Mesenchymal stem cell (in vitro differentiated cells and primary cell): ENCODE results near the gene CT47A7. TPM values are rescaled to one million over a fixed set of nuclear protein-coding genes. Genes with fewer than 3 reads are reported as not detected.
"Not testable (repeated sequence)": the region's sequence is repeated elsewhere in the genome, so short reads cannot be mapped to it uniquely, and the experiment has no call there.

ENCODE experiments used
- DNase-seq: peaks from one replicate; pipeline ENCODE4 v3.0.0-alpha.2; 2013
- H2AFZ ChIP-seq: one replicate; pipeline ENCODE4 v1.6.1; 2013; ENCODE audit warnings: low read depth, mild to moderate bottlenecking, control low read depth, inconsistent platforms, low read length, moderate library complexity
- H2AK5ac ChIP-seq: 2 replicates; pipeline ENCODE4 v1.6.1; 2013; ENCODE audit warnings: low read length, moderate library complexity, mild to moderate bottlenecking, inconsistent platforms; ENCODE audit not compliant: severe bottlenecking
- H2BK120ac ChIP-seq: one replicate; pipeline ENCODE4 v1.6.1; 2013; ENCODE audit warnings: low read depth, mild to moderate bottlenecking, inconsistent platforms, low read length, moderate library complexity
- H2BK12ac ChIP-seq, 2 experiments: one replicate each; pipeline ENCODE4 v1.6.1; 2013; ENCODE audit warnings: inconsistent platforms in 2 of 2, low read length in 2 of 2, mild to moderate bottlenecking in 2 of 2, moderate library complexity in 2 of 2, control low read depth in 1 of 2
- H2BK15ac ChIP-seq: one replicate; pipeline ENCODE4 v1.6.1; 2013; ENCODE audit warnings: mild to moderate bottlenecking, low read depth, inconsistent platforms; ENCODE audit not compliant: poor library complexity, severe bottlenecking
- H2BK5ac ChIP-seq: 2 replicates; pipeline ENCODE4 v1.6.1; 2013; ENCODE audit warnings: low read depth, mild to moderate bottlenecking, low read length, control low read depth, inconsistent platforms; ENCODE audit not compliant: poor library complexity, severe bottlenecking
- H3K14ac ChIP-seq, 2 experiments: one replicate each; pipeline ENCODE4 v1.6.1; 2013; ENCODE audit warnings: inconsistent platforms in 2 of 2, low read length in 2 of 2, control low read depth in 1 of 2, mild to moderate bottlenecking in 1 of 2, moderate library complexity in 1 of 2
- H3K18ac ChIP-seq, 2 experiments: one replicate each; pipeline ENCODE4 v1.6.1; 2013; ENCODE audit warnings: inconsistent platforms in 2 of 2, low read length in 2 of 2, control low read depth in 1 of 2, low read depth in 1 of 2, mild to moderate bottlenecking in 1 of 2
- H3K23ac ChIP-seq, 2 experiments: one replicate each; pipeline ENCODE4 v1.6.1; 2013; ENCODE audit warnings: inconsistent platforms in 2 of 2, low read length in 2 of 2, mild to moderate bottlenecking in 2 of 2, moderate library complexity in 2 of 2, control low read depth in 1 of 2
- H3K27ac ChIP-seq: 2 replicates; pipeline ENCODE4 v1.5.1; 2013; ENCODE audit warnings: mild to moderate bottlenecking, moderate library complexity, low read length, control low read depth, inconsistent platforms; ENCODE audit not compliant: poor library complexity, severe bottlenecking
- H3K27me3 ChIP-seq, 2 experiments: 2 replicates each; pipeline versions ENCODE4 v1.6.1 to v1.7.0; 2013; ENCODE audit warnings: low read length in 2 of 2, mild to moderate bottlenecking in 2 of 2, moderate library complexity in 2 of 2, control low read depth in 1 of 2, inconsistent platforms in 1 of 2; ENCODE audit not compliant: control insufficient read depth in 1 of 2, insufficient read depth in 1 of 2
- H3K36me3 ChIP-seq, 2 experiments: 2 replicates each; pipeline versions ENCODE4 v1.6.1 to v1.7.0; 2013; ENCODE audit warnings: low read length in 2 of 2, control low read depth in 1 of 2, inconsistent platforms in 1 of 2, low read depth in 1 of 2, mild to moderate bottlenecking in 1 of 2; ENCODE audit not compliant: insufficient read depth in 2 of 2, control insufficient read depth in 1 of 2
- H3K4ac ChIP-seq, 2 experiments: one replicate each; pipeline ENCODE4 v1.6.1; 2013; ENCODE audit warnings: inconsistent platforms in 2 of 2, low read length in 2 of 2, mild to moderate bottlenecking in 2 of 2, moderate library complexity in 2 of 2, control low read depth in 1 of 2, low read depth in 1 of 2
- H3K4me1 ChIP-seq: 2 replicates; pipeline ENCODE4 v1.6.1; 2013; ENCODE audit warnings: low read depth, low read length, control low read depth; ENCODE audit not compliant: control insufficient read depth, insufficient read depth
- H3K4me2 ChIP-seq: 2 replicates; pipeline ENCODE4 v1.6.1; 2013; ENCODE audit warnings: low read length, mild to moderate bottlenecking, inconsistent platforms; ENCODE audit not compliant: poor library complexity, severe bottlenecking
- H3K4me3 ChIP-seq, 2 experiments: 2 replicates each; pipeline versions ENCODE4 v1.5.1 to v1.7.0; 2013; ENCODE audit warnings: low read length in 2 of 2, mild to moderate bottlenecking in 2 of 2, control low read depth in 1 of 2, low read depth in 1 of 2; ENCODE audit not compliant: insufficient read depth in 1 of 2
- H3K79me1 ChIP-seq: replicated peaks from 2 replicates; pipeline ENCODE4 v1.6.1; 2013; ENCODE audit warnings: mild to moderate bottlenecking, control low read depth, low read length, inconsistent platforms; ENCODE audit not compliant: poor library complexity, severe bottlenecking
- H3K9ac ChIP-seq: 2 replicates; pipeline ENCODE4 v1.7.0; 2013; ENCODE audit warnings: mild to moderate bottlenecking, low read length, moderate library complexity
- H3K9me3 ChIP-seq: 2 replicates; pipeline ENCODE4 v1.7.0; 2013; ENCODE audit warnings: mild to moderate bottlenecking, low read length; ENCODE audit not compliant: control insufficient read depth
- H4K8ac ChIP-seq: one replicate; pipeline ENCODE4 v1.6.1; 2013; ENCODE audit warnings: inconsistent platforms, mild to moderate bottlenecking, low read length, moderate library complexity
- H4K91ac ChIP-seq: one replicate; pipeline ENCODE4 v1.6.1; 2013; ENCODE audit warnings: mild to moderate bottlenecking, low read length, inconsistent platforms
- WGBS: methylation state at CpG from one replicate; pipeline ENCODE4 v1.1.7; 2013; ENCODE audit warnings: mixed read lengths; 5-methylcytosine and 5-hydroxymethylcytosine counted together
- polyA plus RNA-seq, 2 experiments: library from polyadenylated mRNA; stranded (reverse); fragments of 200-250 nt; gene quantifications; one replicate each; pipeline ENCODE4 v1.2.3, GENCODE V29; 2013

CT47A7 gene
- polyA plus RNA-seq (2013, experiment 1 of 2): not detected
- polyA plus RNA-seq (2013, experiment 2 of 2): not detected

GRCh38 chrX:120956500-120956899 lies at the start of gene CT47A7:
Gene CT47A7 (minus strand): TSS chrX:120956600. CDS start chrX:120956345, 255 bp downstream.
- not testable (repeated sequence) for H3K27ac ChIP-seq, H2AK5ac ChIP-seq, H4K91ac ChIP-seq, H3K4ac ChIP-seq, H2BK12ac ChIP-seq, H3K18ac ChIP-seq, H3K9ac ChIP-seq, H3K14ac ChIP-seq, H3K4me3 ChIP-seq, H3K4me1 ChIP-seq, H3K9me3 ChIP-seq, H3K79me1 ChIP-seq, DNase-seq, H4K8ac ChIP-seq, H3K27me3 ChIP-seq, H3K4me2 ChIP-seq, H2BK15ac ChIP-seq, H2BK5ac ChIP-seq, H2BK120ac ChIP-seq, H2AFZ ChIP-seq, H3K23ac ChIP-seq, H3K36me3 ChIP-seq
- WGBS: no CpG with 5 or more reads among the region's 7 CpGs

GRCh38 chrX:121000589-121000988 lies 44.2 kb upstream of the CT47A7 start:
- Histone ChIP-seq H3K4ac (no peak overlapping the region), H3K18ac (no peak overlapping the region), H3K27ac (no peak overlapping the region), H3K36me3 (no peaks in the 10 kb centered on the region), H2BK5ac (no peak overlapping the region), H2BK15ac (no peak overlapping the region), H3K79me1 (no peaks in the 10 kb centered on the region), H3K4me1 (no peaks in the 10 kb centered on the region), H2AFZ (no peak overlapping the region), H4K8ac (no peak overlapping the region), H3K9ac (no peak overlapping the region), H2BK12ac (no peak overlapping the region), H3K27me3 (no peaks in the 10 kb centered on the region), H3K9me3 (no peaks in the 10 kb centered on the region), H4K91ac (no peak overlapping the region), H3K23ac (no peak overlapping the region), H3K4me3 (no peak overlapping the region), H3K4me2 (no peak overlapping the region), H3K14ac (no peak overlapping the region), H2AK5ac (no peak overlapping the region), H2BK120ac (no peak overlapping the region)
- WGBS: 73% methylated on average over 4 of the region's 4 CpGs
- DNase-seq: no peak

GRCh38 chrX:120999413-120999812 lies 43.0 kb upstream of the CT47A7 start:
- no peak overlapping the region for H2BK120ac ChIP-seq
- H3K23ac ChIP-seq: no peak overlapping the region
- no peak overlapping the region for H3K4me3 ChIP-seq
- H3K4ac ChIP-seq: no peak overlapping the region
- H3K79me1 ChIP-seq: no peaks in the 10 kb centered on the region
- no peak overlapping the region for H3K4me2 ChIP-seq
- no peaks in the 10 kb centered on the region for H3K36me3 ChIP-seq
- no peak overlapping the region for H3K9ac ChIP-seq
- H3K27ac ChIP-seq: no peak overlapping the region
- H2AFZ ChIP-seq: no peak overlapping the region
- no peaks in the 10 kb centered on the region for H3K9me3 ChIP-seq
- H4K91ac ChIP-seq: no peak overlapping the region
- no peak overlapping the region for H2BK15ac ChIP-seq
- no peak for DNase-seq
- H2AK5ac ChIP-seq: no peak overlapping the region
- no peak overlapping the region for H4K8ac ChIP-seq
- no peak overlapping the region for H3K14ac ChIP-seq
- no peaks in the 10 kb centered on the region for H3K27me3 ChIP-seq
- no peak overlapping the region for H3K18ac ChIP-seq
- WGBS: 37% methylated on average over 2 of the region's 3 CpGs
- H2BK5ac ChIP-seq: no peak overlapping the region
- no peak overlapping the region for H2BK12ac ChIP-seq
- H3K4me1 ChIP-seq: no peaks in the 10 kb centered on the region

- not testable (repeated sequence) for DNase-seq
Observed at GRCh38 chrX:120985660-120986059, 29.3 kb upstream of the CT47A7 start, which contains the start of gene CT47A1. Gene CT47A1 (minus strand): TSS chrX:120985760. CDS start chrX:120985529, 231 bp downstream.

More at GRCh38 chrX:120985660-120986059, 29.3 kb upstream of the CT47A7 start, which contains the start of gene CT47A1:
- not testable (repeated sequence) for H3K36me3 ChIP-seq, H3K27ac ChIP-seq, H3K9ac ChIP-seq, H3K4me2 ChIP-seq, H2BK15ac ChIP-seq, H4K8ac ChIP-seq, H3K4me3 ChIP-seq, H3K4ac ChIP-seq, H2BK120ac ChIP-seq, H3K23ac ChIP-seq, H3K18ac ChIP-seq, H3K79me1 ChIP-seq, H3K27me3 ChIP-seq, H4K91ac ChIP-seq, H2BK12ac ChIP-seq, H2BK5ac ChIP-seq, H3K14ac ChIP-seq, H2AK5ac ChIP-seq, H3K4me1 ChIP-seq, H2AFZ ChIP-seq, H3K9me3 ChIP-seq
- no CpG with 5 or more reads among the region's 8 CpGs for WGBS
